ENCODE data around the gene S100A7A. TPM values are rescaled to one million over a fixed set of nuclear protein-coding genes. Genes with fewer than 3 reads are reported as not detected.

Gene S100A7A
- total RNA-seq, 1 donor from 2014 or later = not detected

DNA sequence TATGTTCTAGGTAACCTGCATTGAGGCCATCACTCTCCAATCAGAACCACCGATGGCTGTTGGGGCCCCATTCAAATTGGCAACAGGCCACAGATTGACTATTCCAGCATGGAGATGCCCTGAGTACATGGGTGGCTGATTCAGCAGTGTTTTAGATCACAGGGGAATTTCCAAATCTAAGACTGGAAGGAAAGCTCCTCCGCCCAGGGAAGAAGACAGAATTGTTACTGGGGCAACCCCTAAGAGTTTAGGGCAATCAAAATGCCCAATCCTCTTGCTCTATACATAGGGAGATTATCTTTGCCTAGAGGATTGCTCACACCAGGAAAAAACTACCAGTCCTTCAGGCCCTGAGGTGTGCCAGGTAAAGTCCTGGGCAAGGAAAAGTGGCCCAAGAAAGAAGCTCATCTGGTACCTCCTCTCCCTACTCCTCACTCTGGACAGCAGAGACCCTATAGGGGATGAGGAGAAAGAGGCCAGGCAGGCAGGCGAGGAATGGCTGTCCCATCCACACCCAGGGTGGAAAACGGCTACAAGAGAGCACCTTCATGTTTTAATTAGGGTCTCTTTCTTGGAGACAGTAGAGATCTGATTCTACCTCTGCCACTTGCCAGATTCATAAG, 31.3 kb upstream of the S100A7A start:
- Mint-ChIP-seq H3K4me3 (no peak overlapping the region), H3K9me3 (peaks cover 18% of the 10 kb centered on the region), H3K27ac (no peak overlapping the region), H3K27me3 (peaks cover 31% of the 10 kb centered on the region), H3K36me3 (ENCODE audit: low read depth) (no peaks in the 10 kb centered on the region), H3K4me1 (no peaks in the 10 kb centered on the region)
- POLR2A ChIA-PET = no interaction called here
- ATAC-seq (ENCODE audit: low read depth) (no peak), DNase-seq (no peak)
- TF ChIP-seq CTCF (IDR thresholded peaks at IDR 0.05) = no peak
- CTCF ChIA-PET = no interaction called here
- intact Hi-C loops (cut with micrococcal nuclease) = no loop called here

GRCh38 chr1:153386500-153386901, 29.8 kb upstream of the S100A7A start:
- Mint-ChIP-seq H3K9me3 (peaks cover 12% of the 10 kb centered on the region), H3K36me3 (ENCODE audit: low read depth) (no peaks in the 10 kb centered on the region), H3K27ac (no peak overlapping the region), H3K4me1 (no peaks in the 10 kb centered on the region), H3K4me3 (no peak overlapping the region), H3K27me3 (peaks cover 27% of the 10 kb centered on the region)
- ATAC-seq (ENCODE audit: low read depth) (no peak), DNase-seq (no peak)
- TF ChIP-seq CTCF (IDR thresholded peaks at IDR 0.05) = no peak
- intact Hi-C loops (cut with micrococcal nuclease) = no loop called here
- ChIA-PET POLR2A (no interaction called here), CTCF (no interaction called here)

DNA sequence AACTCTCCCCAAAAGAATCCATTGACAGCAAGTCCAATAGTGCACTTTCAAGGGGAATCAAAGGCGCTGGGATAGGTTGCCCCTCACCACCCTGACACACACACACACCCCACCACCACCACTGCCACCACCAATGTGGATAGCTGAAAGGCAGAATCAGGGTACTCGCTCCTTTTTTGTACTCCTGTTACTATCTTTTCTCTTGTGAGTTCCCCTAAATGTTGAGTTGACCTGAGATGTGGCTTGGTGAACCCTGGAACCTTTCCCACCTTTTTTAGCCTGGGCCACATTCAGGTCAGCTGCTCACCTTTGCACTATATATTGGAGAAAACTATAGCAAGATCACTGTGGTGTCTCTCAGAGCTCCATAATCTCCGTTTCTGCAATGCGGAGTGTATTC, 29.3 kb upstream of the S100A7A start:
- H3K4me3 Mint-ChIP-seq = no peak overlapping the region
- ChIA-PET POLR2A (no interaction called here), CTCF (no interaction called here)
- no peaks in the 10 kb centered on the region for H3K36me3 Mint-ChIP-seq (ENCODE audit: low read depth)
- H3K4me1 Mint-ChIP-seq = no peaks in the 10 kb centered on the region
- DNase-seq = no peak
- peaks cover 8% of the 10 kb centered on the region for H3K9me3 Mint-ChIP-seq
- no peak overlapping the region for H3K27ac Mint-ChIP-seq
- H3K27me3 Mint-ChIP-seq = peaks cover 23% of the 10 kb centered on the region
- ATAC-seq (ENCODE audit: low read depth) = no peak
- intact Hi-C loops (cut with micrococcal nuclease) = no loop called here
- TF ChIP-seq CTCF (IDR thresholded peaks at IDR 0.05) = no peak

DNA sequence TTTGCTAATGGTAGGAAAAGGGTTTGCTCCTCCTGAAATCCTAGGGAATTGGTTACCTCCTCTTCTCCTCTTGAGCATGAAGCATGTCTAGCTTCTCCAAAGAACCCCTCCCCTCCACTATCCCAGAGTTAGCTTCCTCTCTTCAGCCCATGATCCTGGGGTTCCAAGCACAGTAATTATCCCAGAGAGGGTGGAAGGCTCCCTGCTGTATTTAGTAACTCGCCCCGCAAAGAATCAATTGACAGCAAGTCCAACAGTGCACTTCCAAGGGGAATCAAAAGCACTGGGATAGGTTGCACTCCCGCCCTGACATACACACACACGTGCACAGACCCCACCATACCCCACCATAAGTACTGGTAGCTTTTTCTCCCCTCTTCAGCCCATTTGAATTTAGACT, 28.5 kb upstream of the S100A7A start:
- no peak overlapping the region for H3K4me3 Mint-ChIP-seq
- peaks cover under 1% of the 10 kb centered on the region for H3K9me3 Mint-ChIP-seq
- DNase-seq (no peak), ATAC-seq (ENCODE audit: low read depth) (no peak)
- CTCF ChIA-PET = no interaction called here
- H3K27ac Mint-ChIP-seq = no peak overlapping the region
- intact Hi-C loops (cut with micrococcal nuclease) = no loop called here
- H3K27me3 Mint-ChIP-seq = peaks cover 16% of the 10 kb centered on the region
- no peaks in the 10 kb centered on the region for H3K36me3 Mint-ChIP-seq (ENCODE audit: low read depth)
- no peaks in the 10 kb centered on the region for H3K4me1 Mint-ChIP-seq
- POLR2A ChIA-PET = no interaction called here
- TF ChIP-seq CTCF (IDR thresholded peaks at IDR 0.05) = no peak

DNA sequence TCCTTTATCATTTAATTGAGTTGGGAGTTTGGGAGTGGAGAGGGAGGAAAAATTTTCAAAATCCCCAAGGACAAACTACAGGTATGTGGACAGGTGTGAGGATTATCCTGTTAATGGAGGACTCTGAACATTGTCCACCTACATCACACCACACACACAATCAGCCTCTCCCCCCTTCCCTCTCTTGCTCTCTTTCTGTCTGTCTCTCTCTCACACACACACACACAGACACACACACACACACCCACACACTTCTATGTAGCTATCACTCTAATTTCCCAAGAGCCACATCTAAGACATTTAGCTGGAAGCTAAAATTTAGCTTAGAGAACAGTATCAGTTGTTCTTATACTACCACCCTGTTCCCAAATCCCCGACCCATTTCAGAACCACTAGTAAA, 26.9 kb upstream of the S100A7A start:
- no peak overlapping the region for H3K27ac Mint-ChIP-seq
- intact Hi-C loops (cut with micrococcal nuclease) = no loop called here

More for the DNA sequence above, 26.9 kb upstream of the S100A7A start:
- no peaks in the 10 kb centered on the region for H3K36me3 Mint-ChIP-seq (ENCODE audit: low read depth)
- no peaks in the 10 kb centered on the region for H3K4me1 Mint-ChIP-seq
- ChIA-PET CTCF (no interaction called here), POLR2A (no interaction called here)
- no peaks in the 10 kb centered on the region for H3K9me3 Mint-ChIP-seq
- ATAC-seq (ENCODE audit: low read depth) = no peak
- peaks cover 23% of the 10 kb centered on the region for H3K27me3 Mint-ChIP-seq
- TF ChIP-seq CTCF (IDR thresholded peaks at IDR 0.05) = no peak
- no peak for DNase-seq
- no peak overlapping the region for H3K4me3 Mint-ChIP-seq

Measured in activated B cell treated with CpG ODN at 0.5 μM for 24 hours (primary cell).